Glutamatergic neuron (in vitro differentiated cells): Measurements from ENCODE around the gene LYZL2. TPM values are rescaled to one million over a fixed set of nuclear protein-coding genes. Genes with fewer than 3 reads are reported as not detected.

Source experiments
- DNase-seq: peaks from one replicate; pipeline ENCODE4 v3.0.0; 2022
- H3K27ac Mint-ChIP-seq: one replicate; pipeline ENCODE4 v1.8.0; 2020; ENCODE audit warnings: mild to moderate bottlenecking, mixed read lengths, inconsistent platforms; ENCODE audit not compliant: unreplicated experiment
- H3K27me3 Mint-ChIP-seq: one replicate; pipeline ENCODE4 v1.8.0; 2020; ENCODE audit warnings: mild to moderate bottlenecking, moderate library complexity, mixed read lengths, inconsistent platforms; ENCODE audit not compliant: unreplicated experiment
- H3K36me3 Mint-ChIP-seq: one replicate; pipeline ENCODE4 v1.8.0; 2020; ENCODE audit warnings: mild to moderate bottlenecking, mixed read lengths, inconsistent platforms; ENCODE audit not compliant: unreplicated experiment
- H3K4me1 Mint-ChIP-seq: one replicate; pipeline ENCODE4 v1.8.0; 2020; ENCODE audit warnings: mild to moderate bottlenecking, low read depth, mixed read lengths, inconsistent platforms; ENCODE audit not compliant: unreplicated experiment
- H3K4me3 Mint-ChIP-seq: one replicate; pipeline ENCODE4 v1.8.0; 2020; ENCODE audit warnings: mild to moderate bottlenecking, mixed read lengths, inconsistent platforms; ENCODE audit not compliant: unreplicated experiment
- H3K9me3 Mint-ChIP-seq: one replicate; pipeline ENCODE4 v1.8.0; 2020; ENCODE audit warnings: mild to moderate bottlenecking, moderate library complexity, mixed read lengths, inconsistent platforms; ENCODE audit not compliant: unreplicated experiment
- total RNA-seq: library from RNA; stranded (reverse); fragmentation: NEBNext Ultra II Directional; extraction: Animal tissue kit (Norgen Biotek cat#: 25700); gene quantifications from one replicate; pipeline ENCODE4 v1.2.1, GENCODE V29; 2021; ENCODE audit not compliant: unreplicated experiment
- TF ChIP-seq, protein P1 (sequence below): fragments of 200-600 bp; sonication (generic); IDR thresholded peaks from one replicate; pipeline ENCODE4 v1.5.0; 2021; ENCODE audit not compliant: partially characterized antibody, unreplicated experiment

The LYZL2 gene
- total RNA-seq, 1 donor from 2014 or later: not detected

DNA sequence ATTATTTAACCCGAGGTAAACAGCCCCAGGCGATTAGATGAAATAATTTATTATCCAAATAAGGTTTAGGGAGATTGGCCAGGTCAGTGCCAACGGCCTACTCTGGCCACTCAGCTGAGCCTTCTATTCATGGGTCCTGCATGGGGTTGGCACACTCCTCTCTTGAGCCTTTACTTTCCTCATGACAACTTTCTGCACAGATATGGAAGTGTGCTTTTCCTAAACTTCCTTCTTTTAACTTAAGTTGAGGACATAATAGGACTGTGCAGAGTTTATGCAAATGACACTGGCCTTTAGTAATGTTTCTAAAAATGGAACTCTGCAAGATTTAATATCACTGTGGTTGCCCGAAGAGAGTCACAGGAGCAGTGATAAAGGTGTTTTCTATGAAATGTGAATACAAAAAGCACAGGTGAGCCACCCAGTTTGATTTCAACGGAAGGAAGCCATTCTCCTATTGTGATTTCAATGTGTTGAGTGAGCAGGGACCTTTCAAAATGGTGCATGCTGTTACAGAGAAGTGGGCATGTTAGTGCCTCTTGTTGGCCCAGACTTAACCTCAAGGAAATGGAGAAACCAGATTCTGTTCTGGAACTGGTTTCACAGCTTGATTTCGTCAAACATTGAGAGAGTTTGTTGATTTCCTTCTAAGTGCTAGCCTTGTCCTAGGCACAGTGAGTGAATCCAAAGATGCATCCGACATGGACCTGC is 55.7 kb downstream of the LYZL2 start:
- H3K27ac Mint-ChIP-seq: no peak overlapping the region
- no peaks in the 10 kb centered on the region for H3K9me3 Mint-ChIP-seq
- H3K4me1 Mint-ChIP-seq: no peaks in the 10 kb centered on the region
- H3K36me3 Mint-ChIP-seq: no peaks in the 10 kb centered on the region
- H3K27me3 Mint-ChIP-seq: peaks cover 2% of the 10 kb centered on the region
- H3K4me3 Mint-ChIP-seq: no peak overlapping the region
- no peak for DNase-seq
- TF ChIP-seq, protein P1, sequence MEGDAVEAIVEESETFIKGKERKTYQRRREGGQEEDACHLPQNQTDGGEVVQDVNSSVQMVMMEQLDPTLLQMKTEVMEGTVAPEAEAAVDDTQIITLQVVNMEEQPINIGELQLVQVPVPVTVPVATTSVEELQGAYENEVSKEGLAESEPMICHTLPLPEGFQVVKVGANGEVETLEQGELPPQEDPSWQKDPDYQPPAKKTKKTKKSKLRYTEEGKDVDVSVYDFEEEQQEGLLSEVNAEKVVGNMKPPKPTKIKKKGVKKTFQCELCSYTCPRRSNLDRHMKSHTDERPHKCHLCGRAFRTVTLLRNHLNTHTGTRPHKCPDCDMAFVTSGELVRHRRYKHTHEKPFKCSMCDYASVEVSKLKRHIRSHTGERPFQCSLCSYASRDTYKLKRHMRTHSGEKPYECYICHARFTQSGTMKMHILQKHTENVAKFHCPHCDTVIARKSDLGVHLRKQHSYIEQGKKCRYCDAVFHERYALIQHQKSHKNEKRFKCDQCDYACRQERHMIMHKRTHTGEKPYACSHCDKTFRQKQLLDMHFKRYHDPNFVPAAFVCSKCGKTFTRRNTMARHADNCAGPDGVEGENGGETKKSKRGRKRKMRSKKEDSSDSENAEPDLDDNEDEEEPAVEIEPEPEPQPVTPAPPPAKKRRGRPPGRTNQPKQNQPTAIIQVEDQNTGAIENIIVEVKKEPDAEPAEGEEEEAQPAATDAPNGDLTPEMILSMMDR: no peak

DNA sequence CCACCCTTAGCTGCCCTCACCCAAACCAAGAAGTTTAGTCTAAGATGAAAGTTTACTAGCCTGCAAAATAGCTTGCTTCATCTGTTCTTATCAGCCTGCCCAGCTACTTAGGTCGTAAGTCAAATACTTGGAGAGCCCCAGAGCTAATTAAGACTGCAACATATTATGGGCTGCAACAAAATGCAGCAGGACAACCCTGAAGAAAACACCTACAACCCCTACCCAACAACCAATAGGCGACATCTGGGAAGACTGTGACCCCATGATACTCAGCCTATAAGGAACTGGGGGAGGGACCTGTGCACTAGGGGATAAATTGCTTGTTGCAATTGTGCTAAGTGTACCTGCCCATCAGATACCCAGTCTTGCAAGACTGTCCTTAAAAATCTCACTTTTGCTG is 64.1 kb downstream of the LYZL2 start:
- Mint-ChIP-seq H3K27ac (no peak overlapping the region), H3K36me3 (no peaks in the 10 kb centered on the region), H3K27me3 (no peaks in the 10 kb centered on the region), H3K9me3 (peaks cover 2% of the 10 kb centered on the region), H3K4me3 (no peak overlapping the region), H3K4me1 (no peaks in the 10 kb centered on the region)
- TF ChIP-seq, protein P1: no peak
- DNase-seq: no peak

DNA sequence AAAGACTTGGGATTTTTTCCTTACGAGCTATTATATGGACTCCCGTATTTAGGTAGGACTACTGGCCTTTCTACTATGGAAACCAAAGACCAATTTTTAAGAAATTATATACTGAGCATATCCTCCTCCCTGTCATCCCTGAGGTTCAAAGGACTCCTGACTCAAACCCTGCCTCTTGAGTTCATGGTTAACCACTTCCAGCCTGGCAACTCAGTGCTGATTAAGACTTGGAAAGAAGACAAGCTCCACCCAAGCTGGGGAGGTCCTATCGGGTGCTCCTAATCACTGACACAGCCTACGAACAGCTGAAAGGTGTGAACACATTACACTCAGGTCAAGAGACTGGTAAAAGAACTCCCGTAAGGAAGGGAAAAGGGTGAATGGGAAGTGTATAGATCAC is 66.8 kb downstream of the LYZL2 start:
- H3K9me3 Mint-ChIP-seq: peaks cover 2% of the 10 kb centered on the region
- no peak for DNase-seq
- no peaks in the 10 kb centered on the region for H3K27me3 Mint-ChIP-seq

More for the DNA sequence above, 66.8 kb downstream of the LYZL2 start:
- peaks cover 2% of the 10 kb centered on the region for H3K4me1 Mint-ChIP-seq
- TF ChIP-seq, protein P1: no peak
- H3K27ac Mint-ChIP-seq: no peak overlapping the region
- no peaks in the 10 kb centered on the region for H3K36me3 Mint-ChIP-seq
- H3K4me3 Mint-ChIP-seq: no peak overlapping the region

Other genes with a start within 250 kb of the LYZL2 start
- 1.7 TPM for gene MAP3K8, start 195.6 kb downstream of the LYZL2 start, total RNA-seq